Endodermal cell (in vitro differentiated cells): Measurements from ENCODE around the gene DCLK1. TPM values are rescaled to one million over a fixed set of nuclear protein-coding genes. Genes with fewer than 3 reads are reported as not detected.

Experiments used
- DNase-seq: peaks from one replicate; pipeline ENCODE4 v3.0.0-alpha.2; 2017
- H3K27ac ChIP-seq: 2 replicates; pipeline ENCODE4 v1.5.1; 2013; ENCODE audit warnings: mild to moderate bottlenecking, low read depth, low read length, moderate library complexity
- H3K27me3 ChIP-seq: 2 replicates; pipeline ENCODE4 v1.6.1; 2013; ENCODE audit warnings: mild to moderate bottlenecking, low read length, moderate library complexity; ENCODE audit not compliant: insufficient read depth, control insufficient read depth, poor library complexity, severe bottlenecking
- H3K36me3 ChIP-seq: 2 replicates; pipeline ENCODE4 v1.7.0; 2013; ENCODE audit warnings: mild to moderate bottlenecking, low read length, moderate library complexity; ENCODE audit not compliant: control insufficient read depth, insufficient read depth
- H3K4me1 ChIP-seq: one replicate; pipeline ENCODE4 v1.7.0; 2013; ENCODE audit warnings: low read length; ENCODE audit not compliant: control insufficient read depth, insufficient read depth
- H3K4me3 ChIP-seq: 2 replicates; pipeline ENCODE4 v1.5.1; 2013; ENCODE audit warnings: mild to moderate bottlenecking, low read length, moderate library complexity
- H3K9ac ChIP-seq: 2 replicates; pipeline ENCODE4 v1.6.1; 2013; ENCODE audit warnings: mild to moderate bottlenecking, low read length, moderate library complexity; ENCODE audit not compliant: poor library complexity, severe bottlenecking; ENCODE audit errors: extremely low read depth
- H3K9me3 ChIP-seq: 2 replicates; pipeline ENCODE4 v1.6.1; 2013; ENCODE audit warnings: mild to moderate bottlenecking, low read length, moderate library complexity; ENCODE audit not compliant: control insufficient read depth
- H3K27ac Mint-ChIP-seq: 2 replicates; pipeline ENCODE4 v1.8.0; 2020; ENCODE audit warnings: mixed read lengths
- H3K27me3 Mint-ChIP-seq: 2 replicates; pipeline ENCODE4 v1.8.0; 2021; ENCODE audit warnings: mild to moderate bottlenecking, mixed read lengths; ENCODE audit not compliant: insufficient read depth
- H3K36me3 Mint-ChIP-seq: 2 replicates; pipeline ENCODE4 v1.8.0; 2020; ENCODE audit warnings: low read depth, mixed read lengths
- H3K4me1 Mint-ChIP-seq: 2 replicates; pipeline ENCODE4 v1.8.0; 2020; ENCODE audit warnings: mixed read lengths
- H3K4me3 Mint-ChIP-seq: 2 replicates; pipeline ENCODE4 v1.8.0; 2020; ENCODE audit warnings: mild to moderate bottlenecking, moderate library complexity, mixed read lengths
- H3K9me3 Mint-ChIP-seq: 2 replicates; pipeline ENCODE4 v1.8.0; 2020; ENCODE audit warnings: mild to moderate bottlenecking, mixed read lengths
- WGBS, 2 experiments: methylation state at CpG; one replicate each; pipeline versions ENCODE4 v1.1.5 to v1.1.7; 2013; ENCODE audit warnings: missing lambda C conversion rate in 2 of 2, mixed read lengths in 1 of 2; ENCODE audit not compliant: insufficient coverage in 1 of 2, insufficient read length in 1 of 2; 5-methylcytosine and 5-hydroxymethylcytosine counted together
- total RNA-seq, 2 donors: library from RNA; stranded (reverse); fragmentation: NEBNext Ultra II Directional in 1 of 2; extraction: Animal tissue kit (Norgen Biotek cat#: 25700) in 1 of 2; gene quantifications; 2 replicates in 1 of 2; 3 replicates in 1 of 2; pipeline ENCODE4 v1.2.1, GENCODE V29; 2021
- TF ChIP-seq, protein P1 (sequence below): fragments of 200-600 bp; sonication (generic); conservative IDR thresholded peaks from 2 replicates; pipeline ENCODE4 v1.5.0; 2021; ENCODE audit warnings: antibody characterized with exemption, mild to moderate bottlenecking

DCLK1 gene
- total RNA-seq, 2 donors from 2014 or later: 3.0 to 32.8 TPM

DNA sequence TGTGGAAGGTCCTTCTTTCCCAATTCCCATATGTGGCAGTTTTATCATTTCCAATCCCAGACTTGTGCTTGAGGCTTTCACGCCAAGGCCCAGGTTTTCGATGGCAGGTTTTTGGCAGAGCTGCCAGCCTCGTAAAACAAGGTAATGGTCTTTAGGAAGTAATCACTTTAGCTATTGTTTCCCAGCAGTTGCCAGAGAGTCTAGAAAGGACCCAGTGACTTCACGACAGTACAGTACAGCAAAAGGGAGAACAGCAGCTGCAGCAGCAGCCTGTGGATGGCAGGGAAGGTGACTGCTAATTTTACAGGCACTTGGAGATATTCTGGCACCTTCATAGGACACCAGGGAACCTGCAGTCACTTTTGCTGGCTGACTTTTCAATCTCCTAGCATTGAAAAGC is 363.1 kb downstream of the DCLK1 start:
- Mint-ChIP-seq H3K27me3 (peaks cover 5% of the 10 kb centered on the region), H3K4me1 (peaks cover 11% of the 10 kb centered on the region), H3K4me3 (no peak overlapping the region), H3K27ac (no peak overlapping the region), H3K9me3 (no peaks in the 10 kb centered on the region), H3K36me3 (no peaks in the 10 kb centered on the region)
- no peaks in the 10 kb centered on the region for H3K36me3 ChIP-seq
- H3K27ac ChIP-seq: no peak overlapping the region
- no peak for DNase-seq
- H3K9ac ChIP-seq: no peak overlapping the region
- 88 to 95% methylated on average over 3 to 4 of the region's 4 CpGs for WGBS, 2 experiments
- H3K4me3 ChIP-seq: no peak overlapping the region
- H3K27me3 ChIP-seq: no peaks in the 10 kb centered on the region
- no peaks in the 10 kb centered on the region for H3K9me3 ChIP-seq
- TF ChIP-seq, protein P1, sequence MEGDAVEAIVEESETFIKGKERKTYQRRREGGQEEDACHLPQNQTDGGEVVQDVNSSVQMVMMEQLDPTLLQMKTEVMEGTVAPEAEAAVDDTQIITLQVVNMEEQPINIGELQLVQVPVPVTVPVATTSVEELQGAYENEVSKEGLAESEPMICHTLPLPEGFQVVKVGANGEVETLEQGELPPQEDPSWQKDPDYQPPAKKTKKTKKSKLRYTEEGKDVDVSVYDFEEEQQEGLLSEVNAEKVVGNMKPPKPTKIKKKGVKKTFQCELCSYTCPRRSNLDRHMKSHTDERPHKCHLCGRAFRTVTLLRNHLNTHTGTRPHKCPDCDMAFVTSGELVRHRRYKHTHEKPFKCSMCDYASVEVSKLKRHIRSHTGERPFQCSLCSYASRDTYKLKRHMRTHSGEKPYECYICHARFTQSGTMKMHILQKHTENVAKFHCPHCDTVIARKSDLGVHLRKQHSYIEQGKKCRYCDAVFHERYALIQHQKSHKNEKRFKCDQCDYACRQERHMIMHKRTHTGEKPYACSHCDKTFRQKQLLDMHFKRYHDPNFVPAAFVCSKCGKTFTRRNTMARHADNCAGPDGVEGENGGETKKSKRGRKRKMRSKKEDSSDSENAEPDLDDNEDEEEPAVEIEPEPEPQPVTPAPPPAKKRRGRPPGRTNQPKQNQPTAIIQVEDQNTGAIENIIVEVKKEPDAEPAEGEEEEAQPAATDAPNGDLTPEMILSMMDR: no peak
- peaks cover 22% of the 10 kb centered on the region for H3K4me1 ChIP-seq

DNA sequence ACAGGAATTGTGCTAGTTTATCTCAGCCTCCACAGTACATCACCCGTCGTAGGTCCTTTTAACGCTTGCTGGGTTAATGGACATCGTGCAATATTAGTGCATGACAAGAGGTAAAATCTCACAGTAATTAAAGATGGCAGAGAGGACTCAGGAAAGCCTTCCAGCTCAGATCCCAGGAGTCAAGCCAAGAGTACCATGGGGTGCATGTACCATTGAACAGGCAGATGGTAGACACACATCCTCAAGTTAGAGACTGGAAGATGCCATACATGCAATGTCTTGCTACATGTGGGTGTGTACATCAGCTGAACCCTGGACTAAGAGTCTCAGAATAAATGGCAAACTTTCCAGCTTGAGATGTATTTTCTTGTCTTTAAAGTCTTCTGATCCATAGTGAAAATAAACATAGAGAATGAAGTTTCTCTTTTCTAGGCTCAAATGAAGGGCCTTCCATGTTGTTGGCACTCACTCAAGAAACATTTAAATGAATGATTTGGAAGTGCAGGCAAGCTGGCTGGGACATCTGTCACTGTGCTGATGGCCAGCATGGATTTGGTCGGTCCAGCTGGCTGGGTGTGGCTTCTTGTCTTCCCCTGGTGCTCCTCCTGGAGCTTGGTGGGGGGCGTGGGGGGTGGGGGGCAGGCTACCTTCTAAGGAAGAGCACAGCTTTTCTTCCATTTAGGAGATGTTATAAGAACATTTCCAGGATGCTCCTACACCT is 363.8 kb downstream of the DCLK1 start:
- Mint-ChIP-seq H3K4me1 (peaks cover 11% of the 10 kb centered on the region), H3K27me3 (peaks cover 5% of the 10 kb centered on the region), H3K9me3 (no peaks in the 10 kb centered on the region), H3K27ac (no peak overlapping the region), H3K4me3 (no peak overlapping the region), H3K36me3 (no peaks in the 10 kb centered on the region)
- H3K9me3 ChIP-seq: no peaks in the 10 kb centered on the region
- WGBS, 2 experiments: 94 to 100% methylated on average over 4 to 6 of the region's 6 CpGs
- H3K27ac ChIP-seq: no peak overlapping the region
- TF ChIP-seq, protein P1: no peak
- H3K9ac ChIP-seq: no peak overlapping the region
- H3K4me3 ChIP-seq: no peak overlapping the region
- no peaks in the 10 kb centered on the region for H3K27me3 ChIP-seq
- no peaks in the 10 kb centered on the region for H3K36me3 ChIP-seq
- no peak for DNase-seq
- H3K4me1 ChIP-seq: peaks cover 22% of the 10 kb centered on the region

- Mint-ChIP-seq H3K27me3 (peaks cover 5% of the 10 kb centered on the region), H3K4me1 (peaks cover 11% of the 10 kb centered on the region), H3K9me3 (no peaks in the 10 kb centered on the region), H3K27ac (no peak overlapping the region), H3K4me3 (no peak overlapping the region), H3K36me3 (no peaks in the 10 kb centered on the region)
- Histone ChIP-seq H3K4me1 (peaks cover 22% of the 10 kb centered on the region), H3K9me3 (no peaks in the 10 kb centered on the region), H3K36me3 (no peaks in the 10 kb centered on the region), H3K27me3 (no peaks in the 10 kb centered on the region), H3K9ac (no peak overlapping the region), H3K27ac (no peak overlapping the region), H3K4me3 (no peak overlapping the region)
- WGBS, 2 experiments: 90 to 93% methylated on average over 2 of the region's 2 CpGs
- TF ChIP-seq, protein P1: no peak
- DNase-seq: no peak
These were observed 364.5 kb downstream of the DCLK1 start for GRCh38 chr13:35766663-35767062.
